Naive B cell (primary cell): ENCODE results near the gene HOXB3. TPM values are rescaled to one million over a fixed set of nuclear protein-coding genes. Genes with fewer than 3 reads are reported as not detected.

Experiments
- ATAC-seq, 2 donors: fragments of 150-1000 bp; cut with Tn5 transposase; 2 replicates each; pipeline ENCODE4 v1.10.0; 2021; ENCODE audit warnings: low read depth in 2 of 2, mild to moderate bottlenecking in 2 of 2, moderate library complexity in 2 of 2
- DNase-seq: peaks from one replicate; pipeline ENCODE4 v3.0.0; 2022
- H3K27ac Mint-ChIP-seq, 6 donors: one replicate each; pipeline ENCODE4 v1.8.0; 2020 to 2022; ENCODE audit warnings: mild to moderate bottlenecking in 6 of 6, mixed read lengths in 6 of 6, moderate library complexity in 5 of 6, inconsistent platforms in 2 of 6
- H3K27me3 Mint-ChIP-seq, 3 donors: one replicate each; pipeline ENCODE4 v1.8.0; 2021 to 2022; ENCODE audit warnings: mixed read lengths in 3 of 3, mild to moderate bottlenecking in 1 of 3
- H3K36me3 Mint-ChIP-seq, 2 donors: one replicate each; pipeline ENCODE4 v1.8.0; 2020 to 2022; ENCODE audit warnings: mixed read lengths in 2 of 2, inconsistent platforms in 1 of 2, mild to moderate bottlenecking in 1 of 2
- H3K4me1 Mint-ChIP-seq, 3 donors: one replicate each; pipeline ENCODE4 v1.8.0; 2020 to 2022; ENCODE audit warnings: mixed read lengths in 3 of 3, inconsistent platforms in 1 of 3, mild to moderate bottlenecking in 1 of 3, moderate library complexity in 1 of 3
- H3K4me3 Mint-ChIP-seq, 8 donors: one replicate each; pipeline ENCODE4 v1.8.0; 2020 to 2022; ENCODE audit warnings: mild to moderate bottlenecking in 8 of 8, mixed read lengths in 8 of 8, moderate library complexity in 8 of 8, inconsistent platforms in 2 of 8
- H3K9me3 Mint-ChIP-seq, 7 donors: one replicate each; pipeline ENCODE4 v1.8.0; 2020 to 2022; ENCODE audit warnings: mixed read lengths in 7 of 7, mild to moderate bottlenecking in 5 of 7, inconsistent platforms in 2 of 7, moderate library complexity in 1 of 7
- polyA plus RNA-seq, 6 donors: library from polyadenylated mRNA; unstranded; fragments of 300-500 nt; fragmentation: Illumina TruSeq; gene quantifications; one replicate each; pipeline ENCODE4 v1.2.3, GENCODE V29; 2021; ENCODE audit warnings: low read depth in 6 of 6

HOXB3 gene
- polyA plus RNA-seq, 6 donors from 2014 or later = 0.05 TPM; not detected in 5

- Mint-ChIP-seq H3K9me3 (peaks cover 0 to 3% (median 0%) of the 10 kb centered on the region in 7 donors), H3K27ac (peak overlapping the region in 1 of 6 donors; percentile 27), H3K27me3 (peaks cover 80 to 100% (median 93%) of the 10 kb centered on the region in 3 donors), H3K4me3 (peak overlapping the region in 1 of 8 donors; percentile 8), H3K36me3 (peaks cover 0 to 8% of the 10 kb centered on the region in 2 donors), H3K4me1 (peaks cover 15 to 32% (median 25%) of the 10 kb centered on the region in 3 donors)
- DNase-seq (no peak), ATAC-seq (no peak)
Observed at GRCh38 chr17:48630009-48630924, 40.2 kb upstream of the HOXB3 start.

- Mint-ChIP-seq H3K36me3 (peaks cover 0 to 8% of the 10 kb centered on the region in 2 donors), H3K4me3 (no peak overlapping the region), H3K9me3 (peaks cover 0 to 3% (median 0%) of the 10 kb centered on the region in 7 donors), H3K27ac (no peak overlapping the region), H3K27me3 (peaks cover 75 to 94% (median 89%) of the 10 kb centered on the region in 3 donors), H3K4me1 (peaks cover 15 to 25% (median 22%) of the 10 kb centered on the region in 3 donors)
- DNase-seq = no peak
- no peak for ATAC-seq
Observed at GRCh38 chr17:48629411-48629759, 39.3 kb upstream of the HOXB3 start.

- peak overlapping the region in 2 of 8 donors; percentile 49 to 55 for H3K4me3 Mint-ChIP-seq
- H3K27me3 Mint-ChIP-seq = peaks cover 78 to 94% (median 90%) of the 10 kb centered on the region in 3 donors
- peaks cover 0 to 3% (median 0%) of the 10 kb centered on the region in 7 donors for H3K9me3 Mint-ChIP-seq
- H3K27ac Mint-ChIP-seq = no peak overlapping the region
- H3K36me3 Mint-ChIP-seq = peaks cover 0 to 8% of the 10 kb centered on the region in 2 donors
- DNase-seq = no peak
- ATAC-seq = no peak
- peaks cover 15 to 20% (median 18%) of the 10 kb centered on the region in 3 donors for H3K4me1 Mint-ChIP-seq
Observed at GRCh38 chr17:48628649-48629410, 38.8 kb upstream of the HOXB3 start.

- peaks cover 0 to 3% (median 0%) of the 10 kb centered on the region in 7 donors for H3K9me3 Mint-ChIP-seq
- H3K27ac Mint-ChIP-seq = peak overlapping the region in 1 of 6 donors; percentile 44
- H3K27me3 Mint-ChIP-seq = peaks cover 85 to 95% (median 94%) of the 10 kb centered on the region in 3 donors
- ATAC-seq = no peak
- DNase-seq = no peak
- peaks cover 15 to 18% (median 15%) of the 10 kb centered on the region in 3 donors for H3K4me1 Mint-ChIP-seq
- peak overlapping the region in 6 of 8 donors; percentile 24 to 75 (median 52) for H3K4me3 Mint-ChIP-seq
- H3K36me3 Mint-ChIP-seq = peaks cover 0 to 7% of the 10 kb centered on the region in 2 donors
Observed at GRCh38 chr17:48627623-48628521, 37.8 kb upstream of the HOXB3 start.

- H3K27me3 Mint-ChIP-seq = peaks cover 85 to 95% (median 94%) of the 10 kb centered on the region in 3 donors
- H3K27ac Mint-ChIP-seq = peak overlapping the region in 1 of 6 donors; percentile 70
Observed at GRCh38 chr17:48627118-48627597, 37.1 kb upstream of the HOXB3 start.

GRCh38 chr17:48626245-48627117 is 36.4 kb upstream of the HOXB3 start, which contains the start of gene HOXB9:
HOXB9 (minus strand) TSS chr17:48626358; CDS start chr17:48626269, 89 bp downstream.
- Mint-ChIP-seq H3K36me3 (no peaks in the 10 kb centered on the region), H3K9me3 (no peaks in the 10 kb centered on the region), H3K4me1 (peaks cover 15 to 18% (median 15%) of the 10 kb centered on the region in 3 donors), H3K27ac (peak within 1 kb of the TSS in 3 of 6 donors; percentile 46 to 76 (median 70)), H3K4me3 (peak within 1 kb of the TSS; percentile 75 to 94 (median 86)), H3K27me3 (peaks cover 85 to 96% (median 94%) of the 10 kb centered on the region in 3 donors)
- peak; percentile 22 to 26 for ATAC-seq
- DNase-seq = no peak

More at GRCh38 chr17:48627118-48627597, 37.1 kb upstream of the HOXB3 start:
- DNase-seq = no peak
- no peaks in the 10 kb centered on the region for H3K36me3 Mint-ChIP-seq
- H3K4me3 Mint-ChIP-seq = peak overlapping the region; percentile 56 to 86 (median 80)
- no peaks in the 10 kb centered on the region for H3K9me3 Mint-ChIP-seq
- ATAC-seq = no peak
- peaks cover 15 to 18% (median 15%) of the 10 kb centered on the region in 3 donors for H3K4me1 Mint-ChIP-seq

- ATAC-seq (peak; percentile 65 to 70), DNase-seq (no peak)
- H3K27me3 Mint-ChIP-seq = peaks cover 85 to 96% (median 94%) of the 10 kb centered on the region in 3 donors
- H3K27ac Mint-ChIP-seq = peak overlapping the region in 3 of 6 donors; percentile 46 to 76 (median 65)
- H3K36me3 Mint-ChIP-seq = no peaks in the 10 kb centered on the region
- peak overlapping the region; percentile 75 to 94 (median 86) for H3K4me3 Mint-ChIP-seq
- no peaks in the 10 kb centered on the region for H3K9me3 Mint-ChIP-seq
- H3K4me1 Mint-ChIP-seq = peaks cover 15 to 18% (median 15%) of the 10 kb centered on the region in 3 donors
Observed at GRCh38 chr17:48625495-48626244, 35.6 kb upstream of the HOXB3 start.

GRCh38 chr17:48624544-48625494 is 34.8 kb upstream of the HOXB3 start:
- Mint-ChIP-seq H3K27me3 (peaks cover 81 to 94% (median 93%) of the 10 kb centered on the region in 3 donors), H3K9me3 (no peaks in the 10 kb centered on the region), H3K4me3 (peak overlapping the region; percentile 55 to 94 (median 85)), H3K27ac (peak overlapping the region in 2 of 6 donors; percentile 38 to 46), H3K36me3 (no peaks in the 10 kb centered on the region), H3K4me1 (peaks cover 15 to 18% (median 15%) of the 10 kb centered on the region in 3 donors)
- DNase-seq = no peak
- ATAC-seq = peak; percentile 28 to 34

GRCh38 chr17:48624118-48624517 is 34.1 kb upstream of the HOXB3 start:
- H3K27ac Mint-ChIP-seq = no peak overlapping the region
- peaks cover 15 to 19% (median 18%) of the 10 kb centered on the region in 3 donors for H3K4me1 Mint-ChIP-seq
- H3K36me3 Mint-ChIP-seq = no peaks in the 10 kb centered on the region
- DNase-seq (no peak), ATAC-seq (no peak)
- no peaks in the 10 kb centered on the region for H3K9me3 Mint-ChIP-seq
- H3K4me3 Mint-ChIP-seq = peak overlapping the region in 6 of 8 donors; percentile 15 to 86 (median 52)
- H3K27me3 Mint-ChIP-seq = peaks cover 79 to 94% (median 93%) of the 10 kb centered on the region in 3 donors

GRCh38 chr17:48623583-48623982 is 33.5 kb upstream of the HOXB3 start:
- ATAC-seq (no peak), DNase-seq (no peak)
- Mint-ChIP-seq H3K4me3 (peak overlapping the region in 2 of 8 donors; percentile 31 to 37), H3K4me1 (peaks cover 21 to 22% (median 21%) of the 10 kb centered on the region in 3 donors), H3K27me3 (peaks cover 79 to 94% (median 91%) of the 10 kb centered on the region in 3 donors), H3K36me3 (no peaks in the 10 kb centered on the region), H3K27ac (peak overlapping the region in 1 of 6 donors; percentile 6), H3K9me3 (no peaks in the 10 kb centered on the region)
